RWPE1 (cell line): ENCODE measurements around the gene VEZT.
A peak's percentile ranks its signal among the peaks of the same experiment; 100 is the strongest.
"Not testable (repeated sequence)": the region's sequence is repeated elsewhere in the genome, so short reads cannot be mapped to it uniquely, and the experiment has no call there.

Experiments used
- CTCF ChIA-PET: fragments of 350-600 bp; sonication (Branson Sonifier 250); formaldehyde crosslinking; extraction: SDS; loops from one replicate; lab custom pipeline; 2021; lab: Yijun Ruan, JAX
- POLR2A ChIA-PET: fragments of 400-600 bp; formaldehyde crosslinking; extraction: SDS; loops from one replicate; lab custom pipeline; 2020; ENCODE audit warnings: antibody characterized with exemption; ENCODE audit not compliant: low non-redundant PET; lab: Yijun Ruan, JAX
- DNase-seq: peaks from one replicate; pipeline ENCODE4 v3.0.0; 2012; ENCODE audit warnings: low spot score
- H3K27ac ChIP-seq: fragments of 450-650 bp; 2 replicates; pipeline ENCODE4 v1.5.1; 2017
- CTCF ChIP-seq: fragments of 450-650 bp; conservative IDR thresholded peaks from 2 replicates; pipeline ENCODE4 v1.5.1; 2017; ENCODE audit warnings: low read depth, mild to moderate bottlenecking

VEZT gene

GRCh38 chr12:95316798-95317197 lies 99.2 kb downstream of the VEZT start:
- CTCF ChIA-PET: interaction anchor here (0.7 kb wide), 1 partner anchor 487 kb away, joined by 3 read pairs; no protein-coding TSS in a partner anchor
- POLR2A ChIA-PET: no interaction called here
- H3K27ac ChIP-seq: no peak overlapping the region
- no peak for DNase-seq
- no peak for TF ChIP-seq CTCF

- no peak overlapping the region for H3K27ac ChIP-seq
- ChIA-PET POLR2A (no interaction called here), CTCF (interaction anchor here (0.9 to 1.3 kb wide), 2 partner anchors 13 to 98 kb away, joined by 3 to 4 read pairs; no protein-coding TSS in a partner anchor)
- TF ChIP-seq CTCF: no peak
- peak; percentile 64 for DNase-seq
Observed at GRCh38 chr12:95318071-95318545, 100.5 kb downstream of the VEZT start.

GRCh38 chr12:95319694-95320331 lies 102.2 kb downstream of the VEZT start:
- no peak overlapping the region for H3K27ac ChIP-seq
- CTCF ChIA-PET: no interaction called here
- DNase-seq: no peak
- POLR2A ChIA-PET: no interaction called here
- TF ChIP-seq CTCF: no peak

- no peak for TF ChIP-seq CTCF
- ChIA-PET CTCF (interaction anchor here (0.6 kb wide), 1 partner anchor 263 kb away, joined by 3 read pairs; no protein-coding TSS in a partner anchor), POLR2A (no interaction called here)
- H3K27ac ChIP-seq: no peak overlapping the region
- no peak for DNase-seq
Observed at GRCh38 chr12:95321516-95322246, 104.1 kb downstream of the VEZT start.

GRCh38 chr12:95322326-95322725 lies 104.7 kb downstream of the VEZT start:
- no peak for TF ChIP-seq CTCF
- no peak for DNase-seq
- ChIA-PET CTCF (no interaction called here), POLR2A (no interaction called here)
- no peak overlapping the region for H3K27ac ChIP-seq

DNA sequence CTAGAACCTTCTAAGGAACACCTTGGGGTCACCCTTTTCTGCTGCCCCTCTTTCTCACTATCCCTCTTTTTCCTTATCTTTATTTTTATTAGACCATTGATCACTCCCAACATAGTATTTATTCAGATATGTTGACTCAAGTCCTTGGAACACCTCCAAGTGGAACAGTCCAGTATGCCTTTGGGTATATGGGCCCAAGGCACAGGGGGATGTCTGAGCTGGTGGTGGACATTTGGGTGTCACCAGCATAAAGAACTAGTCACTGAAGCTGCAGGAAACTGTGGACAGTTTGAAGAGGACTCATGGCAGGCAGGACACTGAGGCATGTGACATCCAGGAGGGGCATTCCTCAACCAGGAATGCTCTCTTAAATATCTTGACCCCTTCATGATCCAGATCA lies 105.6 kb downstream of the VEZT start:
- POLR2A ChIA-PET: no interaction called here
- no peak overlapping the region for H3K27ac ChIP-seq
- DNase-seq: no peak
- CTCF ChIA-PET: no interaction called here
- no peak for TF ChIP-seq CTCF

DNA sequence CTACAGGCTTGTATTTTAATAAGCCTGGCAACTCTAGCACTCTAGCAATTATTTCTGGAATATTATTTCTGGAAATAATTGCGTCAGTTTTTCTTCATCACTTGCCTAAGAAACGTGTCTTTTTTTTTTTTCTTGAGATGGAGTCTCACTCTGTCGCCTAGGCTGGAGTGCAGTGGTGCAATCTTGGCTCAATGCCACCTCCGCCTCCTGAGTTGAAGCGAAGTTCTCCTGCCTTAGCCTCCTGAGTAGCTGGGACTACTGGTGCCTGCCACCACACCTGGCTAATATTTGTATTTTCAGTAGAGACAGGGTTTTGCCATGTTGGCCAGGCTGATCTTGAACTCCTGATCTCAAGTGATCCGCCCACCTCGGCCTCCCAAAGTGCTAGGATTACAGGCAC lies 106.6 kb downstream of the VEZT start:
- POLR2A ChIA-PET, DNase-seq, CTCF ChIA-PET, H3K27ac ChIP-seq: not testable (repeated sequence)
